HG02938 (cell line): Measurements from ENCODE around the gene NT5C1A.

ENCODE experiments used
- ATAC-seq: cut with Tn5 transposase; IDR thresholded peaks from one replicate; pipeline ENCODE4 v1.9.1; 2021; ENCODE audit warnings: mild to moderate bottlenecking, moderate library complexity; ENCODE audit not compliant: unreplicated experiment

Gene NT5C1A

DNA sequence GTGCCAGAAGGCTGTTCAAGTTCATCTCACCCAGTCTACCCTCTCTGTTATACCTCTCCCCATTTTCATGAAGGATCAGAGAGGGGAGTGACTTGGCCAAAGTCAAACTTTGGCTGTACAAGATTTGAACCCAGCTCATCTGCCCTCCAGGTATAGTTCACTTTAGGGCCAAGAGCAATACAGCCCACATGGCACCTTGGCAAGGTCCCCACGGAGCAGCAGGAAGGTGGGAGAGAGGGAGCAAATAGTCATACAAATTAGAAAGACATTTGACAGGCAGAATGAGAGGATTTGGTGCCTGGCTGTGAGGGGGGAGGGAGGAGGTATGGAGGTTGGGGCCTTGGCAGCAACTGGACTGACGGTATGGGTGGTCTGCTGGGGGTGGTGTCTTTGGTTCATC is 18.3 kb upstream of the NT5C1A start:
- ATAC-seq = no peak

DNA sequence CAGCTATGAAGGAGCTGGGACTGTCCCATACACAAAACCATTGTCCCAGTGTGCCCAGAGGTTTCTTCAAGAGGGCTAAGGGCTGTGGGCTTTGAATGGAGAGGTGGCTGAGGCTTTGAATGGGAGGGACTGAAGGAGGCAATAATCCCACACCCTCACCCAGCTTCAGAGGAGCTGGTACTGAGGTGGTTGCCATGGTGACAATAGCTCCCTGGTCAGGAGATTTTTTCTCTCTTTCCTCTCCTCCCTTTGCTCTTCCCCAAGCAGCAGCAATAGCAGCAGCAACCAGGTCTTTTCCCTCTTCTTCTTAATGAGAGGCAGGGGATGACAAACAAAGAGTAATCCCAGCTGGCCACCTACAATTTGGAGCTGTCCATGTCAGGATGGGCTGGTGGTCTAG is 17.7 kb upstream of the NT5C1A start:
- no peak for ATAC-seq

- no peak for ATAC-seq
These were observed 17.3 kb upstream of the NT5C1A start for GRCh38 chr1:39689214-39689613.

GRCh38 chr1:39688706-39689105 is 16.8 kb upstream of the NT5C1A start:
- no peak for ATAC-seq

DNA sequence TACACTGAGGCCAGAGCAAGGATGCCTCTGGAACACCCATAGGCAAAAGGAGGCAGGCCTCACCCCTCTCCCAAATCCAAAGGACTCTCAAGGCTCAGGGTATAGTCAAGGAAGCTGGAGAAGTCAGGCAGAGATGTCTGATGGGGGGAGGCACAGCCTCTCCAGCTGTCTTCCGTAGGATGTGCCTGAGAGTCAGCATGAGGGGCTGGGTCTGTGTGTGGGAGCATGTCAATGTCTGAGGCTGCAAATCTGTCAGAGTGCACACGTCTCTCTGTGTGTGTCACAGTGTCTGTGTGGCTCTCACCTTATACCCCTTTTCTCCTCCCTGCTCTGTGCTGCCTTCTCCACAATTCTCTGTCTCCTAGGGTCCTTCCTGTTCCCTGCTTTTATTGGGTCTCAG is 15.3 kb upstream of the NT5C1A start:
- ATAC-seq = no peak

DNA sequence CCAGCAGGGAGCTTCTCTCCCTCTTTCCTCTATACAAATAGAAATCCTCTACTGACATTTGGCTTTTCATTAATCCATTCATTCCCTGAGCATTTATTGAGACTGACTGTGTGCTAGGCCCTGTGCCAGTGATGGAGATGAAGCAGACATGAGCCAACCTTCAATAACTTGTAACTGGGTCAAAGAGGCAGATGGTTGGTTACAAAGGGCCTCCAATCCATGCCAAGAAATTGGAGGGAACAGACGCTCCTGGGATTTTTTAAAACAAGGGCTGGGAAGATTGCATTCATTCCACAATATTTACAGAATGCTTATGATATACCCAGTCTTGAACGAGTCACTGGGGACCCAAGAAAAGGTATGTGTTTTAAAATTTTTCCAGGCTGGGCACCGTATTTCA is 13.2 kb upstream of the NT5C1A start:
- ATAC-seq = no peak

DNA sequence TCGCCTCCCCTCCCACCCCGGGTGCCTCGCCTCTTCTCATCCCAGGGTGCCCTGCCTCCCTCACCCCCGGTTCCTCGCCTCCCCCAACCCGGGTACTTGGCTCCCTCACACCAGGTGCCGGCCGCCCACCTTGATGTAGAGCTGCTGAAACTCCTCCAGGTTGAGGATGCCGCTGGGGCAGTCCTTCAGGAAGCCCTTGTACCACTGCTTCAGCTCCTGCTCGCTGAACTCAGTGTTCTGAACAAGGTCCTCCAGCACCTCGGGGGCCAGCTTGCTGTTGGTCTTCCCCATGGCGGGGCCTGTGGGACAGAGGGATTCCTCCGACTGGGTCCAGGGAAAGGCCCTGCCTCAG is 12.4 kb upstream of the NT5C1A start:
- ATAC-seq = no peak

DNA sequence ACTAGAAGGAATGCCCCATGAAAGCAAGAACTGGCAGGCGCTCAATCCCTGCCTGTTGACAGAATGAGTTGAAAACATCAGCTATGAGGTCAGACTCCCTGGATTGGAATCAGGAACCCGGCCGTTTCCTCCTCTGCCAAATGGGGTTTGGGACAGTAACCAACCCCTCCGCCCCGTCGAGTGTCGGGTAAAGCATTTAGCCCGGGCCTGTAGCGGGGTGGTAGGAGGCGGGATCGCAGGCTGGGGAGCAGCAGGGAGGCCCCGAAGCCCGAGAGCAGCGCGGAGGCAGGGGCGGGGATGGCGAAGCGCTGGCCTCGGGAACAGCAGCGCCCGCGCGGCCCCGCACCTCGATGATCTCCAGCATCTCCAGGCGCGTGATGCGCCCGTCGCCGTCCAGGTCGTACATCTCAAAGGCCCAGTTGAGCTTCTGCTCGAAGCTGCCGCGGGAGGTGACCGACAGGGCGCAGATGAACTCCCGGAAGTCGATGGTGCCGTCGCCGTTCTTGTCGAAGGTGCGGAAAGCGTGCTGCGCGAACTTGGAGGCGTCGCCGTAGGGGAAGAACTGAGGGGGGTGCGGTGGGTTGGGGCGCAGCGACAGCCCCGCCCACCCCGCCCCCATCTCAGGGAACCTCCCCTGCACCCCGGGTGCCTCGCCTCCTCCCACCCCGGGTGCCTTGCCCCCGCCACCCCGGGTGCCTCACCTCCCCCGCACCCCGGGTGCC is 11.8 kb upstream of the NT5C1A start:
- no peak for ATAC-seq

DNA sequence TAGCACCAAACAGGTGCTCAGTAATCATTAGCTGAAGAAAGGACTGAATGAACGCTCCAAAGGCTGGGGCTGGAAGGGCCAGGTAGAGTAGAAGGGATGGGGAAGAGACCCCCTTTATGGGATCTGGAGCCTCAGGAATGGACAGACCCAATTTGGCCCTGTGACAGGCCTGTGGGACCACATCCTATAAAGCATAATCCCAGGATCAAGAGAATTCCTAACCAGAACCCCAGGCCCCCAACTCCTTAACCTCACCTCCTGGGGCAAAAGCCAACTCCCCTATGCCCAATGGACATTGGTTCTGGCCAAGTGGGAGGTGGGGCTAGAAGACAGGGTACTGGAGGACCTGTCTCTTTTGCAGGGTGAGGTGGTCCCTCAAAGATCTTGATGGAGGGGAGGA is 10.1 kb upstream of the NT5C1A start:
- no peak for ATAC-seq

DNA sequence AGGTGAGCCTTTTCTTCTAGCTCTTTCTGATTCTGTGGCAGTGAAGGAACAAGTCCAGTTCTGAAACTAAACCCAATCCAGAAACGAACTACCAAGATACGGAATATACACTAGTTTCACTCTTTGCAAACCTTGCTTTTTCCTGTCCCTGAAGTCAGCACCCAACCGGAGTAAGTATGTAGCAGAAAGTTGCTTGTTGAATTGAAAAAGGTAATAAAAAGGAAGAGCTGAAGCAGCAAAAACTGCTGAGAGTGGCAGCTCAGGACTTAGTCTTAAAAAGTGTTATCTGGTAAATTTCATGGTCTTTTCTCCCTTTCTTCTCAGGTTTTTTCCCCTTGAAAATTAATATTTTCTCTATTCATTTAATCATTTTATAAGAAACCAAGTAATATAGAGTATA is 9.4 kb upstream of the NT5C1A start:
- no peak for ATAC-seq

GRCh38 chr1:39680751-39681150 is 8.8 kb upstream of the NT5C1A start:
- no peak for ATAC-seq

- no peak for ATAC-seq
These were observed 7.9 kb upstream of the NT5C1A start for GRCh38 chr1:39679821-39680220.

DNA sequence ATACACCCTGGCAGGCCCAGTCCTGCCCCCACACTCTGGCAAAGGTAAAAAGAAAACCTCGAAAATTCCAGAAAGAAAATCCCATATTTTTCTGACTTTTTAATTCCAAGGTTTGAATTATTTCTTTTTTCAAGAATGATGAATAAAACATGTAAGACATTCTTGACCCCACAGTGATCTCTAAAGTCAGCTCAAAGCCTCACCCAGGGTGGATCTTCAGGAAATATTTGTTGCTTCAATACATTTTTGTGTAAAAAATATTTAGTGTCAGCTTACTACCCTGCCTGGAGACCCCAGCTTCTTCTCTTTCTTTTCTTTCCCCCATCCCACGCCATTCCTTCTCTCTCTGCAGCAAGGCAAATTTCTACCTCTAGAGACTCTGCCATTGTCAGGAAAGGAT is 7.0 kb upstream of the NT5C1A start:
- no peak for ATAC-seq

- ATAC-seq = no peak
These were observed 5.7 kb upstream of the NT5C1A start for GRCh38 chr1:39677645-39678044.

- ATAC-seq = no peak
These were observed 5.1 kb upstream of the NT5C1A start for GRCh38 chr1:39676948-39677548.

- no peak for ATAC-seq
These were observed 3.3 kb upstream of the NT5C1A start for GRCh38 chr1:39675220-39675619.

DNA sequence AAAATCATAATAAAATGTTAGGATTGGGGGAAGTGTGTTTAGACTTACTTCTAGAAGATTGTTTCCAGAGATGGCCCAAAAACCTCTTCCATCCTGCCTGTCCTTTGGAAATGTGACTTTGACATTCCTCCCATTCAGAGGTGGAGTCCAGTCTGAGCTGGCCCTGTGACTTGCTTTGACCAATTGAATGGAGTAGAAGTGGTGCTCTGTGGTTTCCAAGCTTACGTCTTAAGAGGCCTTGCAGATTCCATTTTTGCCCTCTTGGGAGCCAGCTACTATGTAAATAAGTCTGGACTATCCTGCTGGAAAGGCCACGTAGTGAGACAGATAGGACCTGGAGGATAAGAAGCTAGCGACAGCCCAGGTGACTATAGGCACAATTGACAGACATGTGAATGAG is 1.3 kb upstream of the NT5C1A start:
- no peak for ATAC-seq

DNA sequence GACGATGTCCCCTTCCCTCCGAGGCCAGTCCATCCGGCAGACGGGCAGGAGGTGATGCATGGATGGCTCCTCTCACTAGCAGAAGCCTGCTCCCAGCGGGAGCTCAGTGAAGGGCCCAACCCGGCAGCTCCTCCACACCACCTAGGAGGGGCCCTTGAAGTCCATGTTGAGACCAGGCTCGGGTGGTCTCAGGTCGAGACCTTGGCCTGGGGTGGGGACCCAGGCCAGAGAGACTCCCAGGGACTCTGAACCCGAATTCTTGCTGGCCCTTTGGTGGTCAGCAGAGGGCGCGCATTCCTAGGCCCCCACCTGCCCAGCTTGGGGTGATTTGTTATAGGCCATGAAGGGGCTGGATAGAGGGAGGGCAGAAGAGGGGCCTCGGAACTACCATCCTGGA is 642 bp upstream of the NT5C1A start:
- ATAC-seq = no peak

GRCh38 chr1:39671433-39671792 is 494 bp downstream of the NT5C1A start:
- ATAC-seq = no peak

DNA sequence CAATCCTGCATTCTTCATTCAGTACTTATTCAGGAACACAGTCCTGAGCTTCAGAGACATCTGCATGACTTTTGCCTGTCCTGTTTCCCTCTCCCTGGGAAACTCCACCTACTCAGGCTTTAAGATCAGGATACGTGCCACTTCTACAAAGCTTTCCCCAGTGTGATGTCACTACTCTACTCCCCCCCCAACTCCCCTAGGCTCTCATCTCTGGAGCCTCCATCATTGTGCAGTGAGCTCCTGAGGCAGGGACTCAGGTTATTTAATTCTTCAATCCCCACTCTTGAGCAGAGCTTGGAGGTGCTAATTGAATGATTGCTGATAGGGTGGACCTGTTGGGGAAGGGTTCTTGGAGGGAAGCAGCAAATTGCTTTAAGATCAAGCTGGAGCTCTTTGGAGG is 1.2 kb downstream of the NT5C1A start:
- no peak for ATAC-seq

- ATAC-seq = no peak
These were observed 3.0 kb downstream of the NT5C1A start for GRCh38 chr1:39668894-39669293.

DNA sequence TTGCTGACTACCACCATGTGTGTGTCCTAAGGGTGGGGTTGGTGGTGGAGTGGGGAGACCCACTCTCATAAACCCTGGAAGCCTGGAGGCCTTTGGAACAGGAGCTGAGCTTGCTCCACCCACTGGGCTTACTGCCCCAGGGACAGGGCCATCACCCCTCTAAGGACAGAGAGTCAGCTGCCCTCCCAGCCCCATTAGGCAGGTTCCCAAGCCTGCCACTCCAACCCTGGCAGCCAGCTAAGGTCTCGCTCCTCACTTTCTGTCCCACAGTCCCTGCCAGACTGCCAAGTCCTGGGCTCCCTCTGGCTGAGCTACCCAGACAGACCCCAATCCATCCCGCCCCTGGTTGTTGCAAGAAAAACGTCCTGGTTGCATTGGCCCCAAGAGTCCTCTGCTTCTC is 3.8 kb downstream of the NT5C1A start:
- no peak for ATAC-seq

DNA sequence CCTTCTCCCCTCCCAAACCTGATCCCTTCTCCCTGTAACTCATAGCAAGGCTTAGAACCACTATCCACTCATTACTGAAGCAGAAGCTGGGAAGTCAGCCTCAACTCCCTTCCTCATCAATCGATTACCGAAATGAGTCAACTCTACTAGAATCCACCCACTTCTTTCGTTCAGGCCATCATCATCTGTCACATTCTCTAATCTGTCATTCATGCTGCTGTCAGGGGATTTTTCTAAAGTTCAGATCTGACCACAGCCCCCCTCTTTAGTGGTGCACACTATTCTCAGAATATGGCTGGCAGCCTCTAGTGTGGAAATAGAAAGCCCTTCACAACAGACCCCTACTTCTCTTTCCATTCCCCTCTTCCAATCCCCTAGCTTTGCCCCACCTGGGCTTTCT is 5.1 kb downstream of the NT5C1A start:
- ATAC-seq = peak; percentile 91
